ENCODE data around the gene MYO3B.

The MYO3B gene

GRCh38 chr2:170177950-170178781 is at the start of gene MYO3B:
Gene MYO3B, plus strand, starts transcription at chr2:170178147. Its CDS starts 141 bp downstream, at chr2:170178288.
- DNase-seq = no peak

- no peak for DNase-seq
These were observed 38.5 kb upstream of the MYO3B start for GRCh38 chr2:170139276-170139967.

GRCh38 chr2:170140561-170140960 is 37.4 kb upstream of the MYO3B start:
- DNase-seq = no peak

- DNase-seq = no peak
These were observed 36.1 kb upstream of the MYO3B start for GRCh38 chr2:170141865-170142264.

- no peak for DNase-seq
These were observed 35.4 kb upstream of the MYO3B start for GRCh38 chr2:170142502-170142901.

- peak; percentile 73 for DNase-seq
These were observed 34.8 kb upstream of the MYO3B start for GRCh38 chr2:170143045-170143717.

- DNase-seq = no peak
These were observed 33.2 kb upstream of the MYO3B start for GRCh38 chr2:170144761-170145160.

GRCh38 chr2:170145191-170145590 is 32.8 kb upstream of the MYO3B start:
- no peak for DNase-seq

- no peak for DNase-seq
These were observed 32.1 kb upstream of the MYO3B start for GRCh38 chr2:170145675-170146432.

GRCh38 chr2:170146784-170147183 is 31.2 kb upstream of the MYO3B start:
- no peak for DNase-seq

- DNase-seq = no peak
These were observed 30.4 kb upstream of the MYO3B start for GRCh38 chr2:170147576-170147975.

- no peak for DNase-seq
These were observed 29.8 kb upstream of the MYO3B start for GRCh38 chr2:170148161-170148560.

GRCh38 chr2:170152421-170152820 is 25.5 kb upstream of the MYO3B start:
- no peak for DNase-seq

- DNase-seq = peak; percentile 72
These were observed 22.8 kb upstream of the MYO3B start for GRCh38 chr2:170155022-170155722.

GRCh38 chr2:170155723-170156253 is 22.2 kb upstream of the MYO3B start:
- DNase-seq = peak; percentile 34

GRCh38 chr2:170156592-170156991 is 21.4 kb upstream of the MYO3B start:
- DNase-seq = no peak

- no peak for DNase-seq
These were observed 20.8 kb upstream of the MYO3B start for GRCh38 chr2:170157025-170157684.

GRCh38 chr2:170159060-170159459 is 18.9 kb upstream of the MYO3B start:
- DNase-seq = no peak

- no peak for DNase-seq
These were observed 16.3 kb upstream of the MYO3B start for GRCh38 chr2:170161516-170162270.

- DNase-seq = no peak
These were observed 15.7 kb upstream of the MYO3B start for GRCh38 chr2:170162271-170162632.

Data from NCI-H226 (cell line).